Stimulated activated CD8-positive, alpha-beta memory T cell treated with anti-CD3 and anti-CD28 coated beads, Interleukin-12 subunit alpha, Interleukin-12 subunit beta, amount 100 ng/mL, for 4 hours (primary cell): ENCODE data around the gene SAP30BP.

Experiments used
- DNase-seq: peaks from one replicate; pipeline ENCODE4 v3.0.0-alpha.2; 2020; ENCODE audit warnings: low read depth

The SAP30BP gene

DNA sequence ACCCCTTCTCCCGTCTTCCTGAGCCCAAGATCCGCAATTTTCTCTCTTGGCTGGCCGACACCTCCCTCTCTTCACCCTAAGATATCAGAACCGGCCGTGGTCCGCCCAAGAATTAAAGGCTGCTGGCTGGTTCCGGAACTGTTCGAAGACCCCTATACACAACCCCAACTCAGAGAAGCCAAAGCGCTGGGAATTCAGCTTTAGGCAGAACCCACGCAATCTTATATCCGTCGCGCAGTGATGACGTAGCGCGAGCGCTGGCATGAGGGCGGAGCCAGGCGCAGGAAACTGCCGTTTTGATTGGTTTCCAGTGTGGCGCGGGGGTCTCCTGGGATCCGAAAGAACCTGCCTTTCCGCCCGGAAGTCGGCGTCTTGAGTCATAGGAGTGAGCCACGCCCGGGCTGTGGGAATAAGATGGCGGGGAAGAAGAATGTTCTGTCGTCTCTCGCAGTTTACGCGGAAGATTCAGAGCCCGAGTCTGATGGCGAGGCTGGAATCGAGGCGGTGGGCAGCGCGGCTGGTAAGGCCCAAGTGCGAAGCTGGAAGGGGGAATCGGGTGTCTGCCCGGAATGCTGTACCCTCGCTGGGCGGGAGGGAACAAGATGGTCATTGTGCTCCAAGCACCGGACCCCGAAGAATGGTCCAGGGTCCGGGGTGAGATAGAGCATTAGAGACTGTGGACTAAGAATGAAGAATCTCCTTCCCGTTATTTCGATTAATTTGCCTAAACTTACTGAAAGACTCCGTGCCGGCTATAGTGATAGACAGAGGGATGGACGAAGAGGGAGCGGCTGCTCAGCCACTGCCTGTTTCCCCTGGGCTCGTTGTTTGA lies at the start of gene SAP30BP, which contains the start of gene RECQL5:
SAP30BP (plus strand) TSS at position 380 of the 832 bp plus-strand sequence; CDS start at position 415, 35 bp downstream.
RECQL5 (minus strand) TSS at position 196 of the 832 bp plus-strand sequence. CDS start 597 bp downstream, outside the sequence.
- DNase-seq = peak; percentile 94

DNA sequence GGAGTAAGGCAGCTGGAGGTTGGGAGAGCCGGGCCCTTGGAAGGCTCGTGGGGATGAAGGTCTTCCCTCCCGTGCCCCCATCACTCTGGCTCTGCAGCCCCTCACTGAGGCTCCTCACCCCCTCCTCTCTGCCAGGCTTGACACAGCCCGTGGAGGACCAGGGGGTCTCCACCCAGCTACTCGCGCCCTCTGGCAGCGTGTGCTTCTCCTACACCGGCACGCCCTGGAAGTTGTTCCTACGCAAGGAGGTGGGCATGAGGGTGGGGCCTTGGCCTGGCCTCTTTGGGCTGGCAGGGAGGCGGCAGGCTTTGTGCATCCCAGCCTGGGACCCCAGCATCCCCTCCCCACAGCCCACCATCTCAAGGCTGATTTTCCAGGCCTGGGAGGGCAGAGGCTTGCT lies 49.5 kb upstream of the SAP30BP start:
- no peak for DNase-seq

DNA sequence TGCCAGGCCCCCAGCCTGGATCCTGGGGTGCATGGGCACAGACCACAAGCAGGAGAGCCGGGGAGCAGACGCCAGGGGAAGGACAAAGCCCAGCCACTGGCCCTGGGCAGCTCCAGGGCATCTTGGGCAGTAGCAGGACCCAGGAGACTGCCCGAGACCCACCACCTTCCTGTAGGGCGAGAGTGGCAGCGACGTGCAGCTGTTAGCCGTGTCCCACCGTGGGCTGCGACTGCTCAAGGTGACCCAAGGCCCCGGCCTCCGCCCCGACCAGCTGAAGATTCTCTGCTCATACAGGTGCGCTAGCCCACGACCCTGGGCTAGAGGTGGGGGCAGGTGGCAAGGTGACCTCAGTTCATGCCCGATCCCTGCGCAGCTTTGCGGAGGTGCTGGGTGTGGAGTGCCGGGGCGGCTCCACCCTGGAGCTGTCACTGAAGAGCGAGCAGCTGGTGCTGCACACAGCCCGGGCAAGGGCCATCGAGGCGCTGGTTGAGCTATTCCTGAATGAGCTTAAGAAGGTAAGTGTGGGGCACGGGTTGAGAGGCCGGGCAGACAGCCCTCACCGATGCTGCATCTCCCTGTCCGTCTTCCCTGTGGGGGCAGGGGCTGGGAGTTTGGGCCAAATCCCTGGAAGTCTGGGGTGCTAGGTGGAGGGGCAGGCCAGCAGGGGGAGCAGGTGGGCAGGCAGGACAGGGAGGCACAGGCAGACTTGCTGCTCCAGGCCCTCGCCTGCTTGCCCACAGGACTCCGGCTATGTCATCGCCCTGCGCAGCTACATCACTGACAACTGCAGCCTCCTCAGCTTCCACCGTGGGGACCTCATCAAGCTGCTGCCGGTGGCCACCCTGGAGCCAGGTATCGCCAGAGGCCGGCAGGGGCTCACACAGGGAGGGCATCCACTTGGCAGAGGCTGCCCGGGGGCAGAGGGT lies 47.4 kb upstream of the SAP30BP start:
- DNase-seq = no peak

DNA sequence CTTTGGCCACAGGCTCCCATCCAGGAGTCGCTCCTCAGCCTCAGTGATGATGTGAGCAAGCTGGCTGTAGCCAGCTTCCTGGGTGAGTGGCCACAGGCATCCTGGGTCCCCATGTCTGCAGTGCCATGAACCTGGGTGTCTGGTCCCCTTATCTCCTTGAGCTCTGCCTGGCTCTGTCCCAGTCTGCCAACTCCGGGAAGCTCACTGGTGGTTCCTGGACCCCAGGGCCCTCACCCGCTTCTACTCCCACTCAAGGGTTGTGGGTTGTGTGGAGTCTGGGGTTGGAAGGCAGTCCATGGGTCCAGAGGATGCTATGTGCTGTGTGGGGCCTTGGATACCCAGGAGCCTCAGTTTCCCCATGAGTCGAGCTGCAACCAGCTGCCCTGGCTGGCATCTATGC lies 45.6 kb upstream of the SAP30BP start:
- no peak for DNase-seq

DNA sequence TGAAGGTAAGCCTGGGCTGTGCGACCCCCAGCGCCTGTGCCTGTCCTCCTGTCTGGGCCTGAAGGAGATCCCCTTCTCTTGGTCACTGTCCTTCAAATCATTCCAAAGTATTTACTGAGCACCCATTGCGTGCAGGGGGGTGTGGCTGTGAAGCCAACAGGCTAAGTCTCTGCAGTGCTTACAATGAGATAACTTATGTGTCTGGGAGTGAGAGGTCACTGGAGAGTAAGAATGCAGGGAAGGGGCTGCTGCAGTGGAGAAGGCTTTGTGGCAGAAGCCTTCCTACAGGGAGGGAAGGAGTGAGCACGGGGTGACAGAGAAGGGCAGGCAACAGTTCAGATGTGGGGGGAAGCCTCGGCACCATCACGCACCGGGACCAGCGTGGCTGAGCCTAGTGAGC lies 45.1 kb upstream of the SAP30BP start:
- no peak for DNase-seq

DNA sequence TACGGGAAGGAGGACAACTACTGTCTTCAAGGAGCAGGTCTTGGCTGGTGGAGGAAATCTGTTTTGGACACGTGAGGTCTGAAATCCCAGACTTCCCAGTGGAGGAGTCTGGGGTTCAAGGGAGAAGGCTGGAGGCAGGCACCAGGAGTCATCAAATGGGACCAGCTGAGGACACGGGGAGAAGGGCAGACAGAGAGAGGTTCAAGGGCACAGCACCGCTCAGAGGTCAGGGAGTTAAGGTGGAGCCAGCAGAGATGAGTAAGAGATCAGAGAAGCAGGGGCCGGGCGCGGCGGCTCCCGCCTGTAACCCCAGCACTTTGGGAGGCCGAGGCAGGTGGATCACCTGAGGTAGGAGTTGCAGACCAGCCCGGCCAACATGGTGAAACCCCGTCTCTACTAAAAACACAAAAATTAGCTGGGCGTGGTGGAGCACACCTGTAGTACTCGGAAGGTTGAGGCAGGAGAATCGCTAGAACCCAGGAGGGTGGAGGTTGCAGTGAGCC lies 44.3 kb upstream of the SAP30BP start:
- DNase-seq = no peak

DNA sequence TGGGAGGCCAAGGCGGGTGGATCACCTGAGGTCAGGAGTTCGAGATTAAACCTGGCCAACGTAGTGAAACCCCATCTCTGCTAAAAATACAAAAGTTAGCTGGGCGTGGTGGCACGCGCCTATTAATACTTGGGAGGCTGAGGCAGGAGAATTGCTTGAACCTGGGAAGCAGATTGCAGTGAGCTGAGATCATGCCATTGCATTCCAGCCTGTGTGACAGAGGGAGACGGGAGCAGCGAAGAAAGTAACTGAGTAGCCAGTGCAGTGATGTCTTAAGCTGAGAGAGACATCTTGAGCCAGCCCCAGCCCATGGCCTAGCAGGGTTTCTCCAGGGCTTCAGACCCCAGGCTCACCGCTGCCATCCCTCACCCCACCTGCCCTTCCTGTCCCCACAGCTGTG lies 43.8 kb upstream of the SAP30BP start:
- DNase-seq = no peak

DNA sequence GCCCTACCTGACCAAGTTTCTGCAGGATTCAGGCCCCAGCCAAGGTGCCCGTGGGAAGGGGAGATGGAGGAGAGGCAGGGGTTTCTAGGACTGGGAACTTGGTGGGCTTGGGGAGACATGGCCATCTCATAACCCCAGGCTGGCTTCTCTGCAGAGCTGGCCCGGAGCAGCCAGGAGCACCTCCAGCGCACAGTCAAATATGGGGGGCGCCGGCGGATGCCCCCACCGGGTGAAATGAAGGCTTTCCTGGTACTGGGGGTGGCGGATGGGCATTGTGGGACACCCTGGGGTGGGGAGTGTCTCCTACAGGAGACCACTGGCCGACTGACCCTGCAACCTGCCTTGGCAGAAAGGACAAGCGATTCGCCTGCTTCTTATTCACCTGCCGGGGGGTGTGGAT lies 43.1 kb upstream of the SAP30BP start:
- no peak for DNase-seq

DNA sequence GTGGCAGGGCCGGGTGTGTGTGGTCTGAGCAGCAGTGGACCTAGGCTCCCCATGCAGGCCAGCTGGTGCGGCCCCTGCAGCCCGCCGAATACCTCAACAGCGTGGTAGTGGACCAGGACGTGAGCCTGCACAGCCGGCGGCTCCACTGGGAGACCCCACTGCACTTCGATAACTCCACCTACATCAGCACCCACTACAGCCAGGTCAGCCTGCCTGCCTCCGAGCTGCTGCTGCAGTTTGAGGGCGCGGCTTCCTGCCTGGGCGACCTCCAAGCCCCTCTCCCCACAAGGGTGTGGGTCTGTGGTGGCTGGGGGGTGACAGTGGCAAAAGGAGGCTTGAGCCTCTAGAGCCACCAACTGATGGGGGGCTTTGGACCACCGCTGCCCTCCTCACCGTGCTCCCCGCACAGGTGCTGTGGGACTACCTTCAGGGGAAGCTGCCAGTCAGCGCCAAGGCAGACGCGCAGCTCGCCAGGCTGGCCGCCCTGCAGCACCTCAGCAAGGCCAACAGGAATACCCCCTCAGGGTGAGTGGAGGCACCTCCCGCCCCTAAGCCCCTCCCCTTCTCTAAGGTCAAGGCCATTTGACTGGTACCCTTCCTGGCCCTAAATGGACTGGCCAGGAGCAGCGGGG lies 42.3 kb upstream of the SAP30BP start:
- DNase-seq = no peak

DNA sequence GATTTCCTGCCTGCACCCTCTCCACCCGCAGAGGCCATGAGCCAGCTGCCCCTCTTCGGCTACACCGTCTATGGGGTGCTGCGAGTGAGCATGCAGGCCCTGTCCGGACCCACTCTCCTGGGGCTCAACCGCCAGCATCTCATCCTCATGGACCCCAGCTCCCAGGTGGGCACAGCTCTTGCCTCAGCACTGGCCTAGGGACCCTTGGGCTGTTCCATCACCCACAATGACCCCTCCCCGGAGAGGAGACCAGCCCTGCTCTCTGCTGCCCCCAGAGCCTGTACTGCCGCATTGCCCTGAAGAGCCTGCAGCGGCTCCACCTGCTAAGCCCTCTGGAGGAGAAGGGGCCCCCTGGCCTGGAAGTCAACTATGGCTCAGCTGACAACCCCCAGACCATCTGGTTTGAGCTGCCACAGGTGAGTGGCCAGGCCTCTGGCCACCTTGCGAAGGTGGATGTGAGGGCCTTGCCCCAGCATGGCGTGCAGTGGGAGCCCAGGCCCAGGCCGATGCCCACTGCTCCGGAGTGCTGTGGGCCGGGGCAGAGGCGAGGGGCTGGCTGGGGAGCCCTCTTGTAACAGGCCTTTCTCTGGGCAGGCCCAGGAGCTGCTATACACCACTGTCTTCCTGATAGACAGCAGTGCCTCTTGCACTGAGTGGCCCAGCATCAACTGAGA lies 41.2 kb upstream of the SAP30BP start:
- DNase-seq = no peak

DNA sequence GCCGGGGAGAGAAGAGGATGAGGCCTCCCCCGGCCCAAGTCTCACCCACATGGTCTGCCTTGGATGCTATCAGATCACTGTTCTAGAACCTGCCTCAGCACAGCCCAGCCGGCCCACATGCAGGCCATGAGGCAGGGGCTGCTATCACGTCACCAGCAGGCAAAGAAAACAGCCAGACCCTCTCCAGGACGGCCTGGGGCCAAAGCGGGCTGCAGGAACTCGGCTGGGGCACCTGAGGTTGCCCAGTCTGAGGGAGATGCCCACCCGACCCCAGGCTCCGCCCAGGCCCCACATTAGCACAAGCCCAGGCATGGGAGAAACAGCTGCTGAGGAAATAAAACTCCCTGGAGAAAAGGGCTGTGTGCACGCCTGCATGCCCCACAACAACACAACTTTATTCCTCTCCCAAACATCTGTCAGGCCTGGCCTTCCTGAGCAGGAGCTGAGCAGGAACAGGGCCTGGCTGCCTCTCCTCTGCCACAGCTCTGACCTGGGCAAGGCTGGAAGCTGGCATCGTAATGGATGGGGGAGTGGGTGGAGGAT lies 40.6 kb upstream of the SAP30BP start:
- DNase-seq = no peak

DNA sequence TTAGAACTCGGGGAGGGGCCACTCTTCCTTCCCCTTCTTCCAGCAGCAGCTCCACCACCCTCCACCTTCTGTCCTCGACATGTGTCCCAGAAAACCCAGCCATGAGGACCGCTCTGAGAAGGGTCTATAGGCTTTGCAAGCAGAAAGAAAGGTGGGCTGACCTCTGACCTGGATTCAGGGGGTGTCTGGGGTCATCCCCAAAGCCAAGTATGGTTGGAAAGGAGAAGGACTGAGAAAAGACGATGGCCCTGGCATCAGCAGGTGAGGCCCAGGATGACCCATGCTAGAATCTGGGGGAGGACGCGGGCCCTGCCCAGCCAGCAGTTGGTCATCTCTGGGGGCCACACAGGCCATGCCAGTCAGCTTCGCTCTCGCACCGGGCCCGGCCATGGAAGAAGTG lies 40.0 kb upstream of the SAP30BP start:
- DNase-seq = no peak

DNA sequence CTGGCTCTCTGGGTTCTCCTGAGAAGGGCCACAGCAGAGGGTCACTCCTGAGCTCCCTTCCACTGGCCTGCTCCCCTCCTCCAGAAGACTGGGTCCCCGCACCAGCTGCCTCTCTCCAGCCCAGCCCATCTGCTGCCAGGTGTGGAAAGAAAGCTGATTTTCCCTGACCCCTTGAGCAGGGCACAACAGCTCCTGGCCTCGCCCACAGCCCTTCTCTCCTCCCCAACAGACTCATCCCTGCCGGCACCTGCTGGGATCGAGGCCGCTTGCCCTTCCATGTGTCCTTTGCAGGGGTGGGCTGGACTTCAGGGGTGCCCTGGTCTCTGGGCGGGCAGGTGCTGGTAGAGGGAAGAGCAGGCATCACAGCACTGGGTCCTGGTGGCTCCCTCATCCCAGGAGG lies 38.7 kb upstream of the SAP30BP start:
- no peak for DNase-seq

DNA sequence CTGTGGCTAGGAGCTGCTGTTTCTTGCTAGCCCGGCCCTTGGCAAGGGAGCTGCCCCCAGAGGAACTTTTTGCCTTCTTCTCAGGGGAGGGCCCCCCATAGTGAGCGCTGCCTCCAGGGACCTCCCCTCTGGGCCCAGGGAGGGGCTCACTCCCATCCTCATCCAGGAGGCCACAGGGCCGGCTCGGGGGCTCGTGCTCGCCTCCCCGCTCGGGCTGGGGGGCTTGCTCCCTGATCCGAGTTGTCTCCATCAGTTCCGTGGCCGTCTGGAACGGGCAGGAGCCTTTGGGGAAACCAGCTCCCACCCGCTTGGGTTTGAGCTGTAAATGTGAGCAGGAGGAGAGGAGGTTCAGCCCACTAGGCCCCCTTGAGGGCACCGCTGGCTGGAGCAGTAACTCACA lies 38.0 kb upstream of the SAP30BP start:
- no peak for DNase-seq

DNA sequence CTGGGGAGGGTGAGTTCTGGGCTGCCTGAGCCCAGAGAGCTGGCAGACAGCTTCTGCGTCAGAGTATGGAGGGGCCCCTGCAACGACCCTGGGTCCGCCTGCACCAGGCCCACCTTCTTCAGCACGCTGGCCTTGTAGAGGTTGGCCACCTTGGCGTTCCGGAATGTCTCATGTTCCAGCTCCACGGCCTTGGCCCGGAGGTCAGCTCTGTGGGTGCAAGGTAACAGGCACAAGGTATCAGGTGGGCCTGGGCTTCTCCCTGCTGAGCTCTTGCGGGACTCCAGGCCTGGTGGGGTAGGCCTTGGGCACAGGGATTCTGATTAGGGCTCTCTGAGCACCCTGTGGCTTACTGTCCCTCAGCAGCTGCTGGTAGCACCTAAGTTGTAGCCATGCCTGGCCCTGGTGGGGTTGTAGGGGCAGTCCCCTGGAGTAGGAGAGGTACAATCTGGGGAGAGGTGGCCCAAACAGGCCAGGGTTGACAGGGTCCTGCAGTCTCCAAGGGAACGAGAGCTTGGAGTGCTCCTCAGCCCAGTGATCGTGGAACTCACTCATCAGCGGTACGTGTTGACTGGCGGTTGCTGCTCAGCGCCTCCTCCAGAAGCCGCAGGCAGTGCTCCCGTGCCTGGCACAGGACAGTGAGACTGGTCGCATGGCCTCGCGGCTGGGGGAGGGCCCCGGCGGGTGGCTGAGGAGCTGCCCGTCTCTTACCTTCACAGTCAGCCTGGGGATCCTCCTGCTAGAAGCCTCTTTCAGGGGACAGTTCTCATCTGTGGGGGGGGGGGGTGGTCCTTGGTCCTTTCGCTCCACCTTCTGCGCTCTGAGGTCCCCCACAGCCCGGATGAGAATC lies 36.8 kb upstream of the SAP30BP start:
- no peak for DNase-seq

DNA sequence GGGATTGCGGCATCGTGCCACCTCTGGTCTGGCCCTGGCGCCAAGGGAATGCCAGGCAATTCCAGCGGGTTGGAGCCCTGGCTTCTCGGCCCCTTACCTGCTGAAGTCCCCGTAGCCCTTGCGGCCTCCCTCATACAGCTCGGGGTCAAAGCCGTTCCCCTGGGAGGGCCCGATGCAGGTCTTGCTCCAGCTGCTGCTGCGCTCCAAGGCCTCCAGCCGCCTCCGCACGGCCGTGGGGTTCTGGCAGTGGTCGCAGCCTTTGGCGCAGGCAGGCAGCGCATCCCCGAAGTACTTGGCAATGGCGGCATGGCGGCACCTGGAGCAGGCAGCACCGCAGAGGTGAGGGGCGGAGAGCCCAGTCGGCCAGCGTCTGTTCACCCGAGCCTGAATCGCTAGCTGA lies 35.8 kb upstream of the SAP30BP start:
- DNase-seq = no peak

DNA sequence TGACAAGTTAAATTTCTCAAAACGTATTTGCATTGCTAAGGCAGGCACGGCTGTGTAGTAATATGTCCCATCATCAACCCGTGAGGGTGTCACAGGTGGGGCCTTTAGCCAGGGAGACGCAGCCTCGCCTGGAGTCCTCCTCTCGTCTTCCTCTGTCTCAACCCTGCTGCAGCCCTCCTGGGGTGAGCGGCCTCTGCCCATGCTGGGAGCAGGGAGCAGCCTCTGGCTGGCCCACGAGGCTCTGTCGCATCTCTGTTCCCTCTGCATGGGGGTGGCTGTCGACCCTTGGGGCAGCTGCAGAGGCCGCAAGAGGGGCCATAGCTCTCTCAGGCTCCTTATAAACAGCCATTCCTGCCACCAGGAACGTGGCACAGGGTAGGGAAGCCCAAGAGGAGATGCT lies 34.7 kb upstream of the SAP30BP start:
- no peak for DNase-seq

DNA sequence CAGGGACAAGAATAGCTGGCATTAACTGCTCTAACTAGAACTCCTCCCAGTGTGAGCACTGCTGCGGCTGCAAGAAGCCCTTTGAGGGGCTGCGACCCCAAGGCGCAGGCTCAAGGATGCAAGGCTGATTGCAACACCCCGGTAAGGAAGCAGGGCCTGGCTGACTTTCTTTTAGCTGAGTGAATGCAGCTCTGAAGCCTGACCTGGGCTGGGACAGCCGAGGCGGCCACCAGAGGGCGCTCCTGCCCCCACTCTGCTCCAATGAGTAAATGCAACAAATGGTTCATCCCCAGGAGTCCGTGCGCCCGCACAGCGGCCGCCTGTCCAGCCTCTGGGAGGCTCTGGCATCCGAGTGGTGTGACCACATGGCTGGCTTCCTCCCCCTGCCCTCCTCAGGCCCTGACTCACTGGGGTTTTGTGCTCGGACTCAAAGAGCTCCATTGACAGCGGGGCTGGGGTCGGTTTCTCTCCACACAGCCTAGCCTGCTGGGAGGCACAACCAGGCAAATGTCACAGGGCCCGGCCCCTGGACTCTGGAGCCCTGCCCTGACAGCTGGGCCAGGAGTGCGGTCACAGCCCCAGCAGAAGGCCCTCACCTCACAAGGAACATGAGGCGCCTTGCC lies 34.2 kb upstream of the SAP30BP start, which contains the start of gene SMIM5:
SMIM5 (plus strand) TSS at position 572 of the 623 bp plus-strand sequence. CDS start 6,768 bp downstream, outside the sequence.
- peak; percentile 62 for DNase-seq

DNA sequence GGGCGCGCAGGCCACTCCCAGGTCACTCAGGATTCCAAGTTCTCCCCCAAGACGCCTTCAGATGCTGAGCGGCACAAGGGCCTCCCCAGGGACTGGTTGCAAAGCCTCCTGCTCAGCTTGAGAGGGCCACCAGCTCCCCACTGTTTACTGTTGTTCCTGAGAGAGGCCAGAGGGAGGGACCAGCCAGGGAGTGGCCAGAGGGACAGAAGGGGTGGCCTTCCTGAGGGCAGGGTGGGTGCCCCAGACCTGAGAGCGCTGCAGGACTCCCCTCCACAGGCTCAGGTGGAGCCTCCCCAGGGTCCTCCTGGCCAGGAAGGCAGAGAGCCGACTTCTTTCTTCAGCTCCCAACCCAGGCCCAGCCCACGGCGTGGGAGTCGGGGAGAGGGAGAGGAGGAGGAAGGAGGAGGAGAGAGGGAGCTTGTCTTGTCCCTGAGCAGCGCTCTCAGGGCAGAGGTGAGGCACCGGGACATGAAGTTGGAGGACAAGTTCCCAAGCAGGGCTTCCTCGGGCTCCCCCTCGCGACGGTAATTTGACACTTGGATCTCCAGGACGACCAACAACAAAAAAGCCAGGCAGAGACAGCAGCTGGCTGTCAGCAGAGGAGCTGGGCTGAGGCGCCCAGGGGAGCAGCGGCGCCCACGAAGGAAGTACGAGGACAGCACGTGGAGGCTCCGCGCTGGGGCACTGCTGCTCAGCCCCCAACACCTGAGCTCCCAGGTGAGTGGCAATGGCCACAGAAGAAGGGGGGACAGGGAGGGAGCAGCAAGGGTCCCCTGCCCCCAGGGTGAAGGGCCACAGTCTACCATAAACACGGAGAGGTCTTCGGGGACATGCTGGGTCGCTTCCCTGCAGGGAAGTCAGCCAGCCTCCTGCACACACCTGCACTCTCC lies 33.4 kb upstream of the SAP30BP start:
- DNase-seq = no peak
